Putamen (tissue), 1 donor: ENCODE measurements around the gene PAQR8.
A peak's percentile ranks its signal among the peaks of the same experiment; 100 is the strongest.

Source experiments
- DNase-seq: peaks from one replicate; pipeline ENCODE4 v3.0.0-alpha.2; 2016; ENCODE audit warnings: low spot score

Gene PAQR8

DNA sequence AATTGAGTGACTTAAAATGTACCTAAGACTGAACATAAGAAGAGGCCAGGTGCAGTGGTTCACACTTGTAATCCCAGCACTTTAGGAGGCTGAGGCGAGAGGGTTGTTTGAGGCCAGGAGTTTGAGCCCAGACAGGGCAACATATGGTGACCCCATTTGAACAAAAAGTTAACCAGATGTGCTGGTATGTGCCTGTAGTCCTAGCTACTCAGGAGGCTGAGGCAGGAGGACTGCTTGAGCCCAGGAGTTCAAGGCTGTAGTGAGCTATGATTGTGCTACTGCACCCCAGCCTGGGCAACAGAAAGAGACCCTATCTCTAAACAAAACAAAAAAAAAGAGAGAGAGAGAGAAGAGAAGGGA lies 10.1 kb upstream of the PAQR8 start:
- DNase-seq = no peak

- no peak for DNase-seq
These were observed 9.5 kb upstream of the PAQR8 start for GRCh38 chr6:52352239-52353018.

GRCh38 chr6:52356017-52356416 lies 5.9 kb upstream of the PAQR8 start:
- no peak for DNase-seq

- DNase-seq = no peak
These were observed 2.5 kb upstream of the PAQR8 start for GRCh38 chr6:52359403-52359802.

DNA sequence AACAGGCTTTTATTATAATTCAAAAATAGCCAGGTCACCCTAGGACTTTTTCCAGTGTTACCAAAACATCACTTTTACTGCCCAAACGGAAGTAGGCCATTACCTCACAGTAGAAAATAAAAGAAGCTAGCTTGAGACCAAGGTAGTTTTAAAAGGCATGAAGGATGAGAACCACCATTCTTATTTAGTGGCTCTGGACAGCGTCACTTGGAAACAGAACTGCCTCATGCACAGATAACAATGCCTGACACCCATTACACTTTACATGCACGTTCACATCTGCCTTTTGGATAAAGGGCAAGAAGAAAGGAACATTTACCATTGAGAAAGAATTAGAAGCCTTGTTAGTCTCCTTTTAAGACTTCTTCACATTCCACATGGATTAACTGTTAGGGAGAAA lies 1.9 kb upstream of the PAQR8 start:
- DNase-seq = no peak

- no peak for DNase-seq
These were observed 1.1 kb upstream of the PAQR8 start for GRCh38 chr6:52360601-52361413.

- DNase-seq = no peak
These were observed 472 bp upstream of the PAQR8 start for GRCh38 chr6:52361414-52361944.

- DNase-seq = peak; percentile 46
These were observed 684 bp downstream of the PAQR8 start for GRCh38 chr6:52362443-52363227.

DNA sequence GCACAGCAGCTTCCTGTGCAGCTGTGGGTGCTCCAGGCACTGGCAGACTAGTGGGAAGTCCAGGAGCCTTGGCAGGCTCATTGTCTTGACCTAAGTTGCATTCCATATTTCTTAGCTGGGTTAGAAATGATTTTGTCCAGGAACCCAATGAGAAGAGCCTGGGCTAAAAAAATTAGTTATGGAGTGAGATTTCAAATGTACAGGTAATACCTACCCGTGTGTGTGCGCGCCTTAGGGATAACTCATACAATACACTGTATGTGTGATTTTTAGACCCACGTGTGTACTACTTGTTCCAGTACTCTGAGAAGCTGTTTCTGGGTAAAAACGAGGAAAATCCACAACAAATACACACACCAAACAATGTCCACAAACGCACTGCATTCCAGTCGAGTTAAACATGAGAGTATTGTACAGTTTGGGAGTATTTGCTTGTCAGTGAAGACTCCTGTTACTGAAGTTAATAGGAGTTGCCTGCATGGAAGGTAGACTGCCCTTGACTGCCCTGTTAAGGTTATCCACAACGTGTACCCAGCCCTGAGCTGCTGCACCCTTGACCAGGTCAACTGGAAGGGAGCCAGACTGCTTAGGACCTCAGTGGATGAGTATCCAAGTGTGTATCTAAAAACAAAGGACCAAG lies 1.4 kb downstream of the PAQR8 start:
- no peak for DNase-seq

GRCh38 chr6:52364480-52365166 lies 2.7 kb downstream of the PAQR8 start:
- peak; percentile 66 for DNase-seq

DNA sequence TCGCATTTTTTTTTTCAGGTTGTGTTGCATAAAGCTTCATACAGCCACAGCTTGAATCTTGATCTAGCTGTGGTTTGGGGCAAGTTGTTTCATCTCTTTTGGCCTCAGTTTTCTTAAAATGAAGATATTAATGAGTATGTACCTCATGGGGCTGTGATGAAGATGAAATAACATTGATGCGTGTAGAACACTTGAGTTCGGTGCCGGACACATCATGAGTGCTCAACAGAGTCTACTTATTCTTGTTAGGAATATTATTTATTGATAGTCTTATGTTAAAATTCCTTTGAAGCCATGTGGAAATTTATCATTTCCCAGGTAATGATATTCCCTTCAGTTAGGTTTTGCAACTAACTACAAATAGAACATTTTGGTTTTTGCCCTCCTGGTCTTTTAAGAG lies 3.4 kb downstream of the PAQR8 start:
- DNase-seq = no peak

- peak; percentile 50 for DNase-seq
These were observed 4.1 kb downstream of the PAQR8 start for GRCh38 chr6:52365866-52366540.

GRCh38 chr6:52368002-52368401 lies 6.1 kb downstream of the PAQR8 start:
- DNase-seq = no peak

DNA sequence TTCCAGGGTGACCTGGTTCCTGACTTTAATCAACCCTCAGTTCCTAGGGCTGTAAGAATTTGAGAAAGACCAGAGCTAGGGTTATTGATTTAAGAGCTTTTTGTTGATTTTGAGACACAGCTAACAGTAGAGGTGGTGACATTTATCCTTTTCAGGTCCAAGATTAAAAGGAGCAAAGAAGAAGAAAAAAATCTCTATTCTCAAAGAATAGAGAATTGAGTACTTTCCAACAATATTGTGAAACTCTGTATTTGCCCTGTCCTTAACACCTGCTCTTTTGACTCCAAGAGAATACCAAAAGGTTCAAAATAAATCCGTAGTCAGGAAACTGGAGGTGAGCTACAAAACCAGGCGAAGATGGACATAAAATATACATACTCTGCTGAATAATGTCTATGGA lies 7.3 kb downstream of the PAQR8 start:
- no peak for DNase-seq

- DNase-seq = no peak
These were observed 9.8 kb downstream of the PAQR8 start for GRCh38 chr6:52371656-52372191.

DNA sequence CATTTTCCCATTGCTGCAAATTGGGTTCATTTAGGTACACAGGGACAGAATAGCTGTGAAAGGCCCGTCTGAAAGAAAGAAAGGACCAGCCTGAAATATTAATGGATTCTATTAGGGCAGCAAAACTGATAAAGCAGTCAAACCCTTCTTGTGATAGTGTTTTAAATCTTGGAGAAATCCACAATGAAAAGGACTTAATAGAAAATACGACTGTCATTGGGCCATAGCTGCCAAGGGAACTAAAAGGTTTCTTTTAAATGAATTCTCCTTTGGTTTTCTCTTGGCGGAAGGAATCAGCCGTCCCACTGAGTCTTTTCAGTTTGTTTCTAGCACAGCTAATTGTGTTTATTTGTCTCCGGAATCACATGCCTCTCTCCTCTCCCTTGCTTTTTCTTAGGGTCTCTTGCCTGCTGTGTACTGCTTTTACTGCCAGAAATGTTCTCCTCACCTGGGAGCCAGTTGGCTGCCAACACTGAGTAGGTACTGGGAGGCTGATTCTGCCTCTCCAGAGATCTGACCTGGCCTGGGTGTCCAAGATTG lies 11.3 kb downstream of the PAQR8 start:
- peak; percentile 58 for DNase-seq

DNA sequence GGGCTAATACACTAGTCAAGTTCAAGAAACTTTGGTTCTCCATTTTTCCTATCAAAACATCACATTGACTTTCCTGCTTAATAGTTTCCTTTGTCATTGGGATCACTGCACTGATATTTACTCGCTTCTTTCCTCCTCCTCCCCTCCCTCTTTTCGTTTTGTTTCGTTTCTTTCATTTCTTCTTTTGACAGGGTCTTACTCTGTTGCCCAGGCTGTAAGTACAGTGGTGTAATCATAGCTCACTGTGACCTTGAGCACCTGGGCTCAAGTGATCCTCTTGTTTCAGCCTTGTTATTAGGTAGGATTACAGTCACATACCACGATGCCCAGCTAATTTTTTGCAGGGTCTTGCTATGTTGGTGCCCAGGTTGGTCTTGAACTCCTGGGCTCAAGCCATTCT lies 12.3 kb downstream of the PAQR8 start:
- no peak for DNase-seq

DNA sequence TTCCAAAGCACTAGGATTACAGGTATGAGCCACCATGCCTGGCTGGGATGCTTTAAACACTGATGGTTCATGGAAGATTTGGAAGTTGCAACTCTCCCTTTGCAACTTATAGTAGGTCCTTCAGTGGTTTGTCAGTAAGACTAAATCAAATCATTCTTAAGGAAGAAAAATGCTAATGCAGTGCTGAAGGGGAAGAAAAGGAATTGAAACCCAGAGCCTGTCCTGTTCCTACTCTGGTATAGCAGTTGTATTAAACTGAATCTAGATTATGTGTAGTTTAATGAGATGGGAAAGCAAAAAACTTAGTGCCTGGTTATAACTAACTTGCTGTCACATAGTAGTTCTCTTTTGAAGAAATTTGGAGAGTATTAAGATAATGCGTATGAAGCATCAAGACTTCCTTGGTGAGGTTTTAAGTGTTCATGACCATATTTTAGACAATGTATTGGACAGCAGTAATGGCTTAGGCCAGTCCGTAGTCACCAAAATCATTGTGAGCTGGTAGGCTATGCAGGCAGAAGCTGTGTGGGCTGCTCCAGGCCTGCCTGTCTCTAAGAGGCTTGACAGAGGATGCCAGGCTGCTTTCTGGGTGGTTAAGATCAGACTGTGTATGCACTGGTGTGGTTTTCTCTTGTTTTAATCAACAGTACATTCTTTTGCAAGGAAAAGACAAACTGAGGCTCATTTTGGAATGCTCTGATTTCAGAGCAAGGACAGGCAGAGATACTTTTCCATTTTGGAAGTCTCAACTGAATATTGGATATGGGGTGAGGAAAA lies 14.0 kb downstream of the PAQR8 start:
- DNase-seq = no peak

DNA sequence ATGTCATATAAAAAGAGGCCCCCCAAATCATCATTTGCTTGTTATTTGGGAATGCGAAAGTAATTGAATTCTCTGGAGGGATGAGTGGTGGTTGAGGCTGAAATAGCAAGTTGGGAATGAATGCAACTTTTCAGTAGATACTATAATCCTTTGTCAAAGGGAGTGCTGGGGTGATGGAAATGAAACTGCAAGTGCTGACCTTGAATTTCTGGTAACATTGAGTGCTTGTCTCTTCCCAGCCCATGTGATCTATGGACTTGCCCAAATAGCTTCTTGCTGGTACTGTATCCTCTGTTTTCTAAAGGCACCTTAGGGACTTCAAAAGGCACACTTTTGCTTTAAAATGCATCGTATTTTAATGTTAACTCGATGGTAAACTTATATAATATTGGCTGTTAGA lies 14.8 kb downstream of the PAQR8 start:
- peak; percentile 76 for DNase-seq
